ENCODE measurements around the gene KLHL29. TPM values are rescaled to one million over a fixed set of nuclear protein-coding genes. Genes with fewer than 3 reads are reported as not detected.

Gene KLHL29
- total RNA-seq, 2 donors from 2014 or later, result 2.0 to 2.9 TPM

GRCh38 chr2:23553561-23553960, 168.6 kb downstream of the KLHL29 start:
- Histone ChIP-seq H3K4me3 (no peak overlapping the region), H3K27me3 (no peaks in the 10 kb centered on the region), H3K9ac (ENCODE audit: low read depth in 2 of 2, low read length in 2 of 2) (no peak overlapping the region), H3K9me3 (no peaks in the 10 kb centered on the region), H3K4me1 (no peaks in the 10 kb centered on the region), H3K36me3 (no peaks in the 10 kb centered on the region), H3K27ac (no peak overlapping the region)
- intact Hi-C loops (cut with DNase I), result no loop called here
- no peak for DNase-seq
- TF ChIP-seq CTCF (IDR thresholded peaks at IDR 0.05), result no peak

DNA sequence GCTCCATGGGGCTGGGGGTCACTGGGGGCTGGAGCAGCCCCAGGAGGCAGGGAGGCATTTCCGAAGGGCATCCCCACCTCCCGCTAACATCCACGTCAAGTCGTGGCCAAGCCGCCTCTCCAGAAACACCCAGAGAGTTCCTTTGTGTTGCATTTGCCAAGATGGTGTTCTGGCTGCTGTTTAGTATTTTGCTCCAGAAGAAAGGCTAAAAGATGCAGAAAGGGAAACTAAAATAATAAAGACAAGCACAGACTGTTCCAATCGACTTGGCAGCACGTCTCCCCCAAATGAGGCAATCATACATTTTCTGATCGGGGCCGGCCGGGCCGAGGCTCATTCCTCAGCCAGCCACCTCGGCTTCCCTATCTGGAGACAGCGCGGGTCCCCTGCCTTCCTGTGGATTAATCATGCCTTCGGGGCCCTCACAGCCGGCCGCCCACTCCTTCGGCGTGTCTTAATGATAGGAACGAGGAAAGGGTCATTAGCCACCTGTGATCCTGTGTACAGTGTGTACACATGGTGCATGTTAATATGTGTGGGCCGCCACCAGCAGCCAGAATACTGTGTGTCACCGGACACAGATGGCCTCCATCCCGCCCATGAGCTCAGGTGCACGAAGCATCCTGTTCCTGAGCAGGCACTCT, 169.2 kb downstream of the KLHL29 start:
- H3K9me3 ChIP-seq, result no peaks in the 10 kb centered on the region
- H3K36me3 ChIP-seq, result no peaks in the 10 kb centered on the region
- H3K9ac ChIP-seq (ENCODE audit: low read depth in 2 of 2, low read length in 2 of 2), result peak overlapping the region in 1 of 2 donors; percentile 7
- H3K4me1 ChIP-seq, result no peaks in the 10 kb centered on the region
- H3K27ac ChIP-seq, result no peak overlapping the region
- no peaks in the 10 kb centered on the region for H3K27me3 ChIP-seq
- H3K4me3 ChIP-seq, result no peak overlapping the region
- no peak for DNase-seq
- no peak for TF ChIP-seq CTCF (IDR thresholded peaks at IDR 0.05)
- intact Hi-C loops (cut with DNase I), result no loop called here

DNA sequence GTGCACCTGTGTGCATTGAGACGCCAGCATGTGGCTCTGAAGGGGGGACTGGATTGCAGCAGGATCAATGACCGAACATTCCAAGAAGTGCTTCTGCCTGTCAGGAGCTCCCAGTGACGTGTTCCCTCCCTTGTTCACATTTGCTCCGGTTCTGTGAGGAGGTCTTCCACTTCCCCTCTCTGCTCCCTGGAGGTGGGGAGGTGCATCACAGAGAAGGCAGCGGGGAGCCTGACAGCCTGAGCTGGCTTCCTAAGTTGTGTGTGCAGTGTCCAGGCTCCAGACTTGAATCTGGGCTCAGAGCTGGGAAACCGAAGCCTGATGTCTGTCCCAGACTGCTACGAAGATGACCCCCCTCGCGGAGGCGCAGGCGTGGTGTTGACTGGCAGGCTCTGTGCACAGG, 171.0 kb downstream of the KLHL29 start:
- Histone ChIP-seq H3K4me3 (no peak overlapping the region), H3K9me3 (no peaks in the 10 kb centered on the region), H3K27me3 (no peaks in the 10 kb centered on the region), H3K27ac (no peak overlapping the region), H3K9ac (ENCODE audit: low read depth in 2 of 2, low read length in 2 of 2) (no peak overlapping the region), H3K4me1 (no peaks in the 10 kb centered on the region), H3K36me3 (no peaks in the 10 kb centered on the region)
- intact Hi-C loops (cut with DNase I), result no loop called here
- DNase-seq, result no peak
- no peak for TF ChIP-seq CTCF (IDR thresholded peaks at IDR 0.05)

- intact Hi-C loops (cut with DNase I), result no loop called here
- no peak overlapping the region for H3K27ac ChIP-seq
- no peak overlapping the region for H3K4me3 ChIP-seq
- no peaks in the 10 kb centered on the region for H3K36me3 ChIP-seq
- no peaks in the 10 kb centered on the region for H3K27me3 ChIP-seq
- no peak for TF ChIP-seq CTCF (IDR thresholded peaks at IDR 0.05)
- H3K4me1 ChIP-seq, result no peaks in the 10 kb centered on the region
- no peak overlapping the region for H3K9ac ChIP-seq (ENCODE audit: low read depth in 2 of 2, low read length in 2 of 2)
- DNase-seq, result no peak
- H3K9me3 ChIP-seq, result no peaks in the 10 kb centered on the region
Measured at GRCh38 chr2:23556929-23557328, 171.9 kb downstream of the KLHL29 start.

- H3K9me3 ChIP-seq, result no peaks in the 10 kb centered on the region
- no peak overlapping the region for H3K27ac ChIP-seq
- no peak overlapping the region for H3K4me3 ChIP-seq
- intact Hi-C loops (cut with DNase I), result no loop called here
- TF ChIP-seq CTCF (IDR thresholded peaks at IDR 0.05), result no peak
- no peaks in the 10 kb centered on the region for H3K4me1 ChIP-seq
- no peak for DNase-seq
- no peaks in the 10 kb centered on the region for H3K36me3 ChIP-seq
- H3K27me3 ChIP-seq, result no peaks in the 10 kb centered on the region
- no peak overlapping the region for H3K9ac ChIP-seq (ENCODE audit: low read depth in 2 of 2, low read length in 2 of 2)
Measured at GRCh38 chr2:23557455-23557854, 172.5 kb downstream of the KLHL29 start.

All from colonic mucosa (tissue), 4 donors.